ENCODE measurements around the gene FNDC1. TPM values are rescaled to one million over a fixed set of nuclear protein-coding genes. Genes with fewer than 3 reads are reported as not detected.

The FNDC1 gene
- total and polyA plus RNA-seq, 2 of the 13 experiments (the other 11 are each of a cell fraction or from before 2014, with no cell fraction given): not detected

DNA sequence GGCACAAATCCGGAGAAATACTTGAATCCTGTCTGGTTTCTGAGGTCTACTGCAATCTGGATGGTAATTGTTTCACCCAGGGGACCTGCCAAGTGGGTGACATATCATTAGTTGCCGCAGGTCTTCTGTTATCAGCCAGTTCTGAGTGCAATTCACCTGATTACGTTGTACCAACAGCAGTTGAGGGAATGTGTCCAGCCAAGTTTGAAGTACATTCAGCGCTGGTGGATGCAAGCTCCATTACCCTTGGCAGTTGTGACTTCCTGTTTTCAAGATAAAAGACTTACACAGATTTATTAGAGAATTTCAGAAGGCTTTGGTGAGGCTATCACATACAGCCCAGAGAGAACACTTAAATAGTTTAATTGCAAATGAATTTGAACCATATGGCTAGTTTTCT, 42.8 kb downstream of the FNDC1 start (continued):
- TF ChIP-seq, protein P1, sequence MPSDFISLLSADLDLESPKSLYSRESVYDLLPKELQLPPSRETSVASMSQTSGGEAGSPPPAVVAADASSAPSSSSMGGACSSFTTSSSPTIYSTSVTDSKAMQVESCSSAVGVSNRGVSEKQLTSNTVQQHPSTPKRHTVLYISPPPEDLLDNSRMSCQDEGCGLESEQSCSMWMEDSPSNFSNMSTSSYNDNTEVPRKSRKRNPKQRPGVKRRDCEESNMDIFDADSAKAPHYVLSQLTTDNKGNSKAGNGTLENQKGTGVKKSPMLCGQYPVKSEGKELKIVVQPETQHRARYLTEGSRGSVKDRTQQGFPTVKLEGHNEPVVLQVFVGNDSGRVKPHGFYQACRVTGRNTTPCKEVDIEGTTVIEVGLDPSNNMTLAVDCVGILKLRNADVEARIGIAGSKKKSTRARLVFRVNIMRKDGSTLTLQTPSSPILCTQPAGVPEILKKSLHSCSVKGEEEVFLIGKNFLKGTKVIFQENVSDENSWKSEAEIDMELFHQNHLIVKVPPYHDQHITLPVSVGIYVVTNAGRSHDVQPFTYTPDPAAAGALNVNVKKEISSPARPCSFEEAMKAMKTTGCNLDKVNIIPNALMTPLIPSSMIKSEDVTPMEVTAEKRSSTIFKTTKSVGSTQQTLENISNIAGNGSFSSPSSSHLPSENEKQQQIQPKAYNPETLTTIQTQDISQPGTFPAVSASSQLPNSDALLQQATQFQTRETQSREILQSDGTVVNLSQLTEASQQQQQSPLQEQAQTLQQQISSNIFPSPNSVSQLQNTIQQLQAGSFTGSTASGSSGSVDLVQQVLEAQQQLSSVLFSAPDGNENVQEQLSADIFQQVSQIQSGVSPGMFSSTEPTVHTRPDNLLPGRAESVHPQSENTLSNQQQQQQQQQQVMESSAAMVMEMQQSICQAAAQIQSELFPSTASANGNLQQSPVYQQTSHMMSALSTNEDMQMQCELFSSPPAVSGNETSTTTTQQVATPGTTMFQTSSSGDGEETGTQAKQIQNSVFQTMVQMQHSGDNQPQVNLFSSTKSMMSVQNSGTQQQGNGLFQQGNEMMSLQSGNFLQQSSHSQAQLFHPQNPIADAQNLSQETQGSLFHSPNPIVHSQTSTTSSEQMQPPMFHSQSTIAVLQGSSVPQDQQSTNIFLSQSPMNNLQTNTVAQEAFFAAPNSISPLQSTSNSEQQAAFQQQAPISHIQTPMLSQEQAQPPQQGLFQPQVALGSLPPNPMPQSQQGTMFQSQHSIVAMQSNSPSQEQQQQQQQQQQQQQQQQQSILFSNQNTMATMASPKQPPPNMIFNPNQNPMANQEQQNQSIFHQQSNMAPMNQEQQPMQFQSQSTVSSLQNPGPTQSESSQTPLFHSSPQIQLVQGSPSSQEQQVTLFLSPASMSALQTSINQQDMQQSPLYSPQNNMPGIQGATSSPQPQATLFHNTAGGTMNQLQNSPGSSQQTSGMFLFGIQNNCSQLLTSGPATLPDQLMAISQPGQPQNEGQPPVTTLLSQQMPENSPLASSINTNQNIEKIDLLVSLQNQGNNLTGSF (CRISPR knock-in tag; IDR thresholded peaks at IDR 0.05): no peak
- TF ChIP-seq, protein P2, sequence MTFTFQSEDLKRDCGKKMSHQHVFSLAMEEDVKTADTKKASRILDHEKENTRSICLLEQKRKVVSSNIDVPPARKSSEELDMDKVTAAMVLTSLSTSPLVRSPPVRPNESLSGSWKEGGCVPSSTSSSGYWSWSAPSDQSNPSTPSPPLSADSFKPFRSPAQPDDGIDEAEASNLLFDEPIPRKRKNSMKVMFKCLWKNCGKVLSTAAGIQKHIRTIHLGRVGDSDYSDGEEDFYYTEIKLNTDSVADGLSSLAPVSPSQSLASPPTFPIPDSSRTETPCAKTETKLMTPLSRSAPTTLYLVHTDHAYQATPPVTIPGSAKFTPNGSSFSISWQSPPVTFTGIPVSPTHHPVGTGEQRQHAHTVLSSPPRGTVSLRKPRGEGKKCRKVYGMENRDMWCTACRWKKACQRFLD (CRISPR knock-in tag; IDR thresholded peaks at IDR 0.05; ENCODE audit: borderline replicate concordance): no peak
- TF ChIP-seq ZNF879 (CRISPR knock-in tag; IDR thresholded peaks at IDR 0.05) (no peak), DNMT1 (CRISPR knock-in tag; IDR thresholded peaks at IDR 0.05) (no peak), JUND (CRISPR knock-in tag; IDR thresholded peaks at IDR 0.05) (no peak), KDM3A (CRISPR knock-in tag; IDR thresholded peaks at IDR 0.05; ENCODE audit: low read depth) (no peak), ZNF776 (CRISPR knock-in tag; IDR thresholded peaks at IDR 0.05) (no peak), NFATC3 (CRISPR knock-in tag; IDR thresholded peaks at IDR 0.05) (no peak)
- TF ChIP-seq, protein P3, sequence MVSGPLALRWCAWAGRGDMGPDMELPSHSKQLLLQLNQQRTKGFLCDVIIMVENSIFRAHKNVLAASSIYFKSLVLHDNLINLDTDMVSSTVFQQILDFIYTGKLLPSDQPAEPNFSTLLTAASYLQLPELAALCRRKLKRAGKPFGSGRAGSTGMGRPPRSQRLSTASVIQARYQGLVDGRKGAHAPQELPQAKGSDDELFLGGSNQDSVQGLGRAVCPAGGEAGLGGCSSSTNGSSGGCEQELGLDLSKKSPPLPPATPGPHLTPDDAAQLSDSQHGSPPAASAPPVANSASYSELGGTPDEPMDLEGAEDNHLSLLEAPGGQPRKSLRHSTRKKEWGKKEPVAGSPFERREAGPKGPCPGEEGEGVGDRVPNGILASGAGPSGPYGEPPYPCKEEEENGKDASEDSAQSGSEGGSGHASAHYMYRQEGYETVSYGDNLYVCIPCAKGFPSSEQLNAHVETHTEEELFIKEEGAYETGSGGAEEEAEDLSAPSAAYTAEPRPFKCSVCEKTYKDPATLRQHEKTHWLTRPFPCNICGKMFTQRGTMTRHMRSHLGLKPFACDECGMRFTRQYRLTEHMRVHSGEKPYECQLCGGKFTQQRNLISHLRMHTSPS (CRISPR knock-in tag; IDR thresholded peaks at IDR 0.05; ENCODE audit: low read depth): no peak
- TF ChIP-seq, protein P4, sequence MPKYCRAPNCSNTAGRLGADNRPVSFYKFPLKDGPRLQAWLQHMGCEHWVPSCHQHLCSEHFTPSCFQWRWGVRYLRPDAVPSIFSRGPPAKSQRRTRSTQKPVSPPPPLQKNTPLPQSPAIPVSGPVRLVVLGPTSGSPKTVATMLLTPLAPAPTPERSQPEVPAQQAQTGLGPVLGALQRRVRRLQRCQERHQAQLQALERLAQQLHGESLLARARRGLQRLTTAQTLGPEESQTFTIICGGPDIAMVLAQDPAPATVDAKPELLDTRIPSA (CRISPR knock-in tag; IDR thresholded peaks at IDR 0.05; ENCODE audit: borderline replicate concordance): no peak
